GM12891 (cell line): Measurements from ENCODE around the gene SMG7.

Experiments
- POLR2A ChIP-seq: IDR thresholded peaks from 2 replicates; pipeline ENCODE4 v1.6.1; 2011; ENCODE audit warnings: low read depth, low read length, control low read depth
- TAF1 ChIP-seq: IDR thresholded peaks from 2 replicates; pipeline ENCODE4 v1.6.1; 2011; ENCODE audit warnings: low read depth, low read length, control low read depth

DNA sequence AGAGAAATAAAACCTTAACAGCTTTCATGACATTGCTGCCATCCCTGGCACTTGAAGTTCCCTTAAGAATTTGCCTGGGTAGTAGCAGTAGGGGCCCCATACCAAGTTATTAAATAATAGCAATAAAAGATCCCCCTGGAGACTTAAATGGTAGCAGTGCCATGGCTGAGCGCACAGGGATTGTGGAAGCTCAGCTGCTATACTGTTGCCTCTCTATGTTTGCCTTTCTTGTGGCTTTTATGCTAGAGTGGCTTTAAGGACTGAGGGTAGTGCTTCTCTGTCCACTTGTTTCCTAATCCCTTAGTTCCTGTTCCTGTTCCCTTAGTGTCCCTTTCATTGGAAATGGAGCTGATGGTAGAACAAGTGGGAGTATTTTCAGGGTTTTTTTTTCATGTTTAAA, 75.8 kb downstream of the SMG7 start:
- TF ChIP-seq TAF1 = no peak
- TF ChIP-seq POLR2A = no peak
